AG09309 (cell line): ENCODE measurements around the gene ASIC5.

ENCODE experiments used
- DNase-seq: peaks from one replicate; pipeline ENCODE4 v3.0.0-alpha.2; 2010; ENCODE audit warnings: low read depth
- H3K4me3 ChIP-seq: 2 replicates; pipeline ENCODE4 v1.5.1; 2011; ENCODE audit warnings: mild to moderate bottlenecking, low read depth, low read length, moderate library complexity; ENCODE audit not compliant: control insufficient read depth
- TF ChIP-seq, protein P1 (sequence below): IDR thresholded peaks from 2 replicates; pipeline ENCODE4 v1.5.1; 2011; ENCODE audit warnings: mild to moderate bottlenecking, low read depth, low read length, inconsistent platforms; ENCODE audit not compliant: insufficient read depth, control insufficient read depth; ENCODE audit errors: missing control alignments

The ASIC5 gene

DNA sequence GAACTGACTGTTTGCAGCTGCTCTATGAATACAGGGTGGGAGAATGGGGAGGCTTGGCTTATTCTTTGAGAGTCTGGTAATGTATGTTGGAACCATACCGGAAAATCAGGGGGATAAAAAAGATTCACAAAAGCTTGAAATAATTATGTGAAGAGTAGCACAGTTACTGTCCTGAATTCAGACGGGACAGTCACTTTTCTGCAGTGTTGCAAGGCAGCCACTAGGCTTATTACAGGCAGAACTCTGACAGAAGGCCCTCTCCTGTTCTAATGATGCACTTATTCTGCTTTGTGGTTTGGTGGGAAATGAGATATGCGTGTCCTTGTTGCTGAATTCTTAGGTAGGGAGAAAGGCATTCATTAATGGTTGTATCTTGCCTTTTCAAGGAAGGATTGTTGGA, 70.1 kb downstream of the ASIC5 start:
- no peak for DNase-seq
- TF ChIP-seq, protein P1, sequence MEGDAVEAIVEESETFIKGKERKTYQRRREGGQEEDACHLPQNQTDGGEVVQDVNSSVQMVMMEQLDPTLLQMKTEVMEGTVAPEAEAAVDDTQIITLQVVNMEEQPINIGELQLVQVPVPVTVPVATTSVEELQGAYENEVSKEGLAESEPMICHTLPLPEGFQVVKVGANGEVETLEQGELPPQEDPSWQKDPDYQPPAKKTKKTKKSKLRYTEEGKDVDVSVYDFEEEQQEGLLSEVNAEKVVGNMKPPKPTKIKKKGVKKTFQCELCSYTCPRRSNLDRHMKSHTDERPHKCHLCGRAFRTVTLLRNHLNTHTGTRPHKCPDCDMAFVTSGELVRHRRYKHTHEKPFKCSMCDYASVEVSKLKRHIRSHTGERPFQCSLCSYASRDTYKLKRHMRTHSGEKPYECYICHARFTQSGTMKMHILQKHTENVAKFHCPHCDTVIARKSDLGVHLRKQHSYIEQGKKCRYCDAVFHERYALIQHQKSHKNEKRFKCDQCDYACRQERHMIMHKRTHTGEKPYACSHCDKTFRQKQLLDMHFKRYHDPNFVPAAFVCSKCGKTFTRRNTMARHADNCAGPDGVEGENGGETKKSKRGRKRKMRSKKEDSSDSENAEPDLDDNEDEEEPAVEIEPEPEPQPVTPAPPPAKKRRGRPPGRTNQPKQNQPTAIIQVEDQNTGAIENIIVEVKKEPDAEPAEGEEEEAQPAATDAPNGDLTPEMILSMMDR = peak; percentile 44
- no peak overlapping the region for H3K4me3 ChIP-seq

DNA sequence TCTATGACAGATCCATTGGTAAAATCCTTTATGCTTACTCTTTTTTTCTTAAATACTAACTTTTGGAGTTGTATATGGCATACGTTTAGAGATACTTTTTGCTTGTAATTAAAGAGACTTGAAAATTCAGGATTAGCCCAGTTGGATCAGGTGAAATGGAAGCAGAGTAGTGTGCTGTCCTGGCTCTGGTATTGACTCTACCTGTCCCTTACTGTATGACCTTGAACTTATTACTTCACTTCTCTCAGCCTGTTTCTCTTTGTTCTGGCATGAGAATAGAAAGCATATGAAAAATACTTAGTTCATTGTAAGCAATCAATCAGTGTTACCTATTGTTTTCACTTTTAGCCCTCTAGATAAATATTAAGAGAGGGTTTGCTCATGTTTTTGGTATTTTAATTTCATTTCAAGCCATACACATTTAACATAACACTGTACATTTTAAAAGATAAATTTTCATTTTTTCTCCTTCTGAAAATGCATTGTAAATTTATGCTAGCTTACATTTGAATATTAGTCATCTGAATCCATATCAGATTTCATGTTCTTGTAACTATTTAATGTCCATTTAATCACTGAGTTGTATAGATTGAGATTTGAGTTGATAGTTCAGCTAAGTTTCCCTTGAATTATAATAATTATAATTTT, 71.4 kb downstream of the ASIC5 start:
- no peak for DNase-seq
- no peak overlapping the region for H3K4me3 ChIP-seq
- TF ChIP-seq, protein P1 = no peak

DNA sequence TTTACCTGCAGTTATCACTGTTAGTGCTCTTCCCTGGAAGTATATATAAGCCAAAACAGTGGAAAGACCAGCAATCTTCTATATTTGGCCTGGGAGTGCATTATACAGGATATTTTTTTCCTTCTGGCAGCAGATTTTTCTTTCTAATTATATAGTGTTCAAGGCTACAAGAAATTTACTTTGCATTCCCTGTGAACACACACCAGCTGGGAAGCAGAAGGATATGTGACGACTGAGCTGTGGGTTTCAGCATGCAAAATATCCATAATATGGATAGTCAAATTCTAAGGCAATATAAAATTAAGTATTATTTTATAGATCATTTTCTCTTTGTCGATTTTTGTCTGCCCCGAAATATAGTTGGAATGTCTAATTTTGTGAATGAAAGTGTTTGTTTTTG, 76.1 kb downstream of the ASIC5 start:
- TF ChIP-seq, protein P1 = no peak
- DNase-seq = no peak
- H3K4me3 ChIP-seq = no peak overlapping the region

DNA sequence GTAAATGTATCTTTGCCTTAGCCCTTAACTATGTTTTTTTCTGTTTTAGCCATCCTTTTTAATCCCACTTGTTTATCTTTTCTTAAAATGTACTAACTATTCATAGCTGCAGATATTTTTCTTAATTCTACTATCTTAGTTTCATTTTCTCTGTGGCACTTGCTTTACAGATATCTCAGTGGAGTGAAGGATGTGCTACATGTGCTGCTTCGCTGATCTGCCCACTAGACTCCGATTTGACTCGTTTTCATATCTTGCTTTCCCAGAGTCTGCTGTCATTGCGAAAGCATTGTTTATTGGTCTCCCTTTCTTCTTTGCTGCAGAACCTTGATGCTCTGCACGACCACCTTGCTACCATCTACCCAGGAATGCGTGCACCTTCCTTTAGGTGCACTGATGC, 76.7 kb downstream of the ASIC5 start:
- no peak for DNase-seq
- TF ChIP-seq, protein P1 = no peak
- H3K4me3 ChIP-seq = no peak overlapping the region

DNA sequence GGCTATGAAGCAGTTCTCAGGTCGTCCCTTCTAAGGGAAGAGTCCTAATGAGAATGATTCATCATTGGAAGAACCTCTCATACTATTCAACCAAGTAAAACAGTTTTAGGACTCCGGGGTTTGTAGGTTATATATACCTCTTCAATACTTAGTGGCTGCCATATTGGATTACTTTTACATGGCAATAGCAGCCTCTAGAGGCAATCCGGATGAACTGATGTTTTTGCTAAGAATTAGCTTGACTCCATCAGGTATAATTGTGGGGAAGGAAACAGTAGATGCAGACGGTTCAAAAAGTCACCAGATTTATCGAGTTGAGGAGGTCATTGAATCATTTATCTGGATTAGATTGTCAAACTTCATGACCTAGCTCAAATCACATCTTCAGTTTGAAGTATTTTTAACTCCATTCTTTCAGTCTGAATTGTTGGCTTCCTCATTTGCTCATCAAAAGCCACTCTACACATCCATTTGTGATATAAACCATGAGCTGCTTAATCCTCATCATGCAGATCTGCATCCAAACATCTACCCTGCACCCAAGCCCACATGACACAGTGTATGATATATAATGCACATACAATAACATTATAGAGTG, 78.9 kb downstream of the ASIC5 start:
- H3K4me3 ChIP-seq = no peak overlapping the region
- TF ChIP-seq, protein P1 = peak; percentile 87
- no peak for DNase-seq

DNA sequence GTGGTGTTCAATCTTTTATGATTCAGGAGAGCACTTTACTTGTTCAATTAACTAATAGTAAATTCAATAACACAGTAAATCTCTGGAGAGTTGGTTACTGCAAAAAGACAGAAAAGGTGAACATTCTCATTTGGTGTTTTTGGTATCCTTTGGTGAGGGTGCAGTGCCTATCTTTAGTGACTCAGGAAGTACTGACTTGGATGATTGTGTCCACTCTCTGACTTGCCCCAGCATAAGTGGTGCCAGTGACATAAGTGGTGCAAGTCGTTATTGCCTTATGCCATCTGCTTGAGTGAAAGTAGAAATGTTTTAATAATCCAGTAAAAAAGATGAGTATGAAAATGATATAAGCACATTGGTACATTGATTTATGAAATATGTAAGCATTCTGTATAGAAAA, 80.2 kb downstream of the ASIC5 start:
- DNase-seq = no peak
- TF ChIP-seq, protein P1 = no peak
- no peak overlapping the region for H3K4me3 ChIP-seq
